HG02870 (cell line): ENCODE measurements around the gene DAD1.

Source experiments
- ATAC-seq: cut with Tn5 transposase; IDR thresholded peaks from one replicate; pipeline ENCODE4 v1.9.1; 2021; ENCODE audit warnings: mild to moderate bottlenecking, moderate library complexity; ENCODE audit not compliant: unreplicated experiment

DAD1 gene

DNA sequence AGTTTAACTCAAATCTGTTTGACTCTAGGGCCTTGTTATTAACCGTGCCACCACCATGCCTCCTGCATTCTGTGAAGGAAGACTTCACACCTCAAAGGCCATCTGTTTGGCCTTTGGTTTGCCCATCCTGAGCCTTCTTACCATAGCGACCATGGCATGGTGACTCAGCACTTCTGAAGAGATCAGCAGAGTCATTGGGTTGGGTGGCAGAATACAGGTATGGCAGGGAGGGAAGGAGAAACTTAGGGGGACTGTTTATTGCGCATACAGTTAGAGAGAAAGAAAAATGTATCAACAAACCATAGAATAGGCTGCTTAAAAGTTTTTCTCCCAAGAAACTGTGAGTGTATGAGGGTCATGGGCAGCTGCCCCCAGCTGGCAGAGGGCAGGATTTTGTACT is 49.2 kb downstream of the DAD1 start:
- no peak for ATAC-seq

DNA sequence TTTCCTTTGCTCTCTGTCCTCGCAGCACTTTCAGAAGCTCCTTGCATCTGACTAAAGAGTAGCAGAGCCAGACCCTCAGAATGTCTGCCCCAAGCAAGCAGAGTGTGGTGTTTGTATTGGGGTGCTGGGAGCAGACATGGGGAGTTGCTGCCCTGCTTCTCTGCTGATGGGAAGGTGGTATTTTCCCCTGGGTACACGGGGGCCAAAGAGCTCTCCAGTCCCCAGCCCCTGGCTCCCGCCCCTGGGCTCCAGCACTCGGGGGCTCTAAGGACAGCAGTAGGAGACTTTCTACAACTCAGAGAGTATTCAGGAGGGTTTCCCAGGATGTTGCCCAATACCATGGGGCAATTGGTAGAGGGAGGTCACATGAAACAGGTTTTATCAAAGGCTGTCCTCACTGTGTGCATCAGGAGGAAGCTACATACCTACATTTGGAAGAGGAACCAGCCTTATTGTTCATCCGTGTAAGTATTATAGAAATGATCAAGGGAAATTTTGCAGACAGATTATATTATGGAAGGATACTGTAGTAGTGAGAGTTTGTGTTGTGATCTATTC is 50.3 kb downstream of the DAD1 start:
- no peak for ATAC-seq

DNA sequence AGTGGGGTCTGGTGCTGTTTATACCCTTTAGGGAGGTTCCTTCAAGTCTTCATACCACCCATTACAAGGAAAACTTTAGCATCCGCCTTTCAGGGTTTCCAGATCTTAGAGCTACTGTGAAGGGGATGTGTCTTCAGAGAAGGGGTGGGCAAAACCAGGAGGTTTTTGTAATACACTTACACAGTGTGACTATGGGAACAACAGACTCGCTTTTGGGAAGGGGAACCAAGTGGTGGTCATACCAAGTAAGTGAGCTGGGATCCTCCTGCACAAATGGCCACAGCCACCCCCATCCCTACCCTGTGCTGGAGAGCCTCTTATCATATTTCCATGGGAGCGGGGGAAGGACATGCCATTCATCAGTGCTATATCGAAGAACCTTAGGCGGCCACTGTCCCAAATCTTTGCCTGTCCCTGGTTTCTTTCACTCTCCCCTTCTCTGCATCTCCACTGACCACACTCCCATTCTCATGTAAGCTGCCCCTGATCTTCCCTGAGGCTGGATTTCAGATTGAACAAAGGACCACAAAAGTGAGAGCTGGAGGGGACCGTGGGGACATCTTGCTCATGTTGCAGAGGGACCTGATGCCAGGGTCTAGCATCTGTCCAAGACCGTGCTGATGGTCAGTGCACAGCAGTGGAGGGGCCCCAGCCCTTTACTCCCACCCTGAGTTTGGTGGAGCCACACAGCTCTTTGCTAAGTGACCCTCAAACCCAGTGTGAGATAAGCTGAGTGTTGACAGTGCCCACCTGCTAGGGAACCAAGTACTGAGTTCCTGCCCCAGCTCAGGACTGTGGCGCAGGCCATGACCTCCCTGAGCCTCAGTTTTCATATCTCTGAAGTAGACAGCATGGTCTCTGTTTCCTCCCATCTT is 51.4 kb downstream of the DAD1 start:
- no peak for ATAC-seq

DNA sequence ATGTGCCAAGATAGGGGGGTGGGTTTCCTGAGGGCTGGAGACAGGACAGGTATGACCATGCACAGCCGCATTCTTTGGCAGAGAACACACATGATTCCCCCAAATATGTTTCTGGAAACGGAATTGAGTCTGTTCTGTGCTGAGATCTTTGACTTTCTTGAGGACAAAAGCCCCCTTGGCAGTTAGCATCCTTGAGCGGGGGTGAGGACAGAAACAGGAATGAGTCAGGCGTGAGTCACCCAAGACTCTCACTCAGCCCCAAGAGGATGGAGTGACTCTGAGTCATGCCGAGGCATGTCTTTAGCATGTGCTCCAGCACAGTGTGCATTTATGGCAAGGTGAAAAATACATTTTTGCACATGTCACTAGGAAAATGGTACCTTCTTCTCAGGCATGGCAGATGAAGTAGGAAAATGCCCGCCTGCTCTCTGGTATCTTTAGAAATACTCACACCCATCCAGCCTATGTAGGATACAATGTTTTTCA is 52.1 kb downstream of the DAD1 start:
- ATAC-seq: peak; percentile 90

DNA sequence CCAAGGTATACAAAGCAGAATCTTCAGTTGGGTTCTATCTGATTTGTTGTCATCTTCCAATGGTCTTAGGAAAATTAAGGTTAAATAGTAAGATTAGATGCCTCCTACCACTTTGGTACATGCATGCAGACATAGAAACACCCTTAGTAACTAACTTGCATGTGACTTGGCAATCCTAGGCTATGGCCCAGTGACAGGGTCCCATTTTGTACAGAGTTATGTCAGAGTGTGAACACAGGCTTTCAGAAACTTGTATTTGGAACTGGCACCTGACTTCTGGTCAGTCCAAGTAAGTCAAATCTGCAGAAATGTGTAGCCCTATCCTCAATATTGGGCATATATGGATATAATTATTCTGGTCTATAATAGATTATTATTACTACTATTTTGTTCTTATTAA is 53.1 kb downstream of the DAD1 start:
- no peak for ATAC-seq

DNA sequence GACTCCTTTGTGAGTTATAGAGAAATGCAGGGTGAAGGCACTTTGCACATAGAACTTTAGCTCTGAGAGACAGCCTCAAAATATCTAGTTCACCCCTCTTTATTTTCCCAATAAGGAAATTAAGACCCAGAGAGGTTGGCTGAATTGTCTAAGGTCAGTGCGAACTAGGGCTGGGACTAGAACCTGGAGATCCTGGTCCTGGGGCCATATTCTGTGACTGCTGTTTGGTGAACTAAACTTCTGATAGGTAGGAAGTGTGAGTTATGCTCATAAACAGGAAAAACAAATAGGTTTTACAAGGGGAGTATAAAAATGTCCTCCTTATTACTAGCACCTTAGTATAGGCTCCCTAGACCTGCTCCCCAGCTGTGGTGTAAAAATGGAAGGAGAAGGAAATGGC is 53.9 kb downstream of the DAD1 start:
- no peak for ATAC-seq

DNA sequence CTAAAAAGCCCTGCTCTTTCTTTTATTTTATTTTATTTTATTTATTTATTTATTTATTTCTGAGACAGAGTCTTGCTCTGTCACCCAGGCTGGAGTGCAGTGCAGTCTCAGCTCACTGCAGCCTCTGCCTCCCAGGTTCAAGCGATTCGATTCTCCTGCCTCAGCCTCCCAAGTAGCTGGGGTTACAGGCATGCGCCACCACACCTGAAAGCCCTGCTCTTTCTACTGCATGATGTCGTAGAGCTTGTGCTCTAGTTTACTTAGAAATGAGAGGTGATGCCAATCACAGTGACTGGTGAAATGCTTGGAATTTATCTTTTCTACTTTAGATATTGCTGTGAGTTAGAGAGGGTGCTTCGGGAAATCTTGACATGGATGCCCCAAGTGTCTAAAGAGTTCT is 54.5 kb downstream of the DAD1 start:
- no peak for ATAC-seq

DNA sequence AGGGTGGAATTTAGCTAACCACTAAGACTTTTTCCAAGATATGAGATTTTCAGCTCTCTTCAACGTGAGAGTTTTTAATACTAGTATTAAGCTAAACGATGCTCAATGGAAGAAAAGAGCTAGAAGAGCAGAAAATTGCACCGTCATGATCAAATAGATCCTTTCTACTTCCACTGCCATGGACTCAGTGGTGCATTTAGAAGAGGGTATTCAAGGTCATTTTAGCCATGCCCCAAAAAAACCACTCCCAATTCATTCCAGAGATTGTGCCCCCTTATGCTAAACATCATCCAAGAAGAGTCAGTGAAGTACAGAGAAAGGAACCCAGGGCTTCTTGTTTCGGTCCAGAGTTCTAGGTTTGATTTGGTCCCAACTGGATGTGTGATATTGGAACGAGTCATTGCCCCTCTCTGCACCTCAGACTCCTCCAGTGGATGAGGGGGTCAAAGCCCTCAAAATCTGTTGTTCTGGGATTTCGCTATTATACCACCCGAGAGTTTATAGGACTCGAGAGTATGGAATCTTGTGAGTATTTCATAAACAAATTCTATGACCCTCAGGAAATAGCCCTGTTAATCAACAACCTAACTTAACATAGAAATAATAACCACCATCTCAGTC is 55.2 kb downstream of the DAD1 start:
- no peak for ATAC-seq

GRCh38 chr14:22533057-22533704 is 55.8 kb downstream of the DAD1 start:
- ATAC-seq: no peak

DNA sequence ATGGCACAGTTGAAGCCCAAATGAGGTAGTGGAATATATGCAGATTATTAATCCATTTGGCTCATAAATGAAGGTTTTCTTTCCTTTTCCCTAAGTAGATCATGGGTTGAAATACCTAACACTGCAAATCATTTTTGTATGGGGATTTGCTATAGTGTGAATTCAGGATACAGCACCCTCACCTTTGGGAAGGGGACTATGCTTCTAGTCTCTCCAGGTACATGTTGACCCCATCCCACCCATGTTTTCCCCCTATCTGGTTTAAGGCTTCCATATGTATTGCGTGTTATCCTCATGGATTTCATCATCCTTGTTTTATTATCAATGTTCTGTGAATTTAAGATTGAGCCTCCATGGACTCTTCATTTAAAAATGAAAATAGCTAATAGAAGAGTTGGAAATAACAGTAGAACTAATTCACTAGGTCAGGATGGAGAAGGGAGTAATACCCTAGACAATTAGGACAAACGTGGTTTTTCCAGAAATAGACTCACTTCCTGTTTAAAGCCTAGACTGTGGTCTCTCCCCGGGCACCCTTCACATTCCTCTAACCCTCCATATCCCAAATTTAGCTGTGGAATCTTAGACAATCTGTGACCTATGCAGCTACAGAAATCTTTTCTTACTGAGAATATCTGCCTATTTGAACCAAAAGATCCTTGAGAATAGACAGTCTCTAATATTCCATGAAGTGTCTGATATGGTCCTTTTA is 56.5 kb downstream of the DAD1 start:
- ATAC-seq: no peak

DNA sequence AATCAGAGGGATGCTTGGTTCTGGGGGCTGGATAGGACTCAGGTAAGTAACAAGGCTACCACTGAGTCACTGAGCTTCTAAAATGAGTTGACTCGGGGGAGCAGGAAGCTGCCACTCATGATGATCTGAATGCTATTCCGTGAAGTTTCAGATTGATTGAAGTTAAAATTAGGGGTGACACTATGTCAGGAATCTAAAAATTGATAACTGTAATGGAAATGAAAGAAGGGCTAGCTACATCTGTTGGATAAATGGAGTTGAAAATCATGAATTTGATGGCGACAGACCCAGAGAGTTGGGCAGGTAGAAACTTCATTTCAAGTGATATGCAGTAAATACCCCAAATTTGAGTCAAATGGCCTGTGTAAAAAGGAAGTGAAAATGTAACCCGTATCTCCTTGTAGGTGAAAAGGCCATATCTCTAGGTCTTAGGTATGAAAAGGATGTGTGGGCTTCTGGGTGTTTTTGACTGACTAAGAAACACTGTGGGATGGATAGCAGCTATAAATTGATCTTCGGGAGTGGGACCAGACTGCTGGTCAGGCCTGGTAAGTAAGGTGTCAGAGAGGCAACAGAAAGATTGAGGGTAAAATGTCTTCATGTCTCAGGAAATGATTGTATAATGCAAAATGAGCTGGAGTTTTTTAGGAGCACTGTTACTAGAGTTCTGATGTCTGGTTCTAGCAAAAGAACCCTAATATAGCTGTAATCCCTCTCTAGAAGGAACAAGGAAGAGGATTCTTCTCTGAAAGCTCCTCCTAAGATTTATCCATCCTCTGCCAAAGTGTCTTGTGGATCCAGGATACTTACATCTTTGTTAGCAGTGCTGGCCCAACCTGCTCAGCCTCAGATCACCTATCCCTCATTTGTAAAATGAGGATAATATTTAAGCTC is 57.3 kb downstream of the DAD1 start:
- peak; percentile 74 for ATAC-seq

- no peak for ATAC-seq
Measured at GRCh38 chr14:22530127-22530526, 58.9 kb downstream of the DAD1 start.

DNA sequence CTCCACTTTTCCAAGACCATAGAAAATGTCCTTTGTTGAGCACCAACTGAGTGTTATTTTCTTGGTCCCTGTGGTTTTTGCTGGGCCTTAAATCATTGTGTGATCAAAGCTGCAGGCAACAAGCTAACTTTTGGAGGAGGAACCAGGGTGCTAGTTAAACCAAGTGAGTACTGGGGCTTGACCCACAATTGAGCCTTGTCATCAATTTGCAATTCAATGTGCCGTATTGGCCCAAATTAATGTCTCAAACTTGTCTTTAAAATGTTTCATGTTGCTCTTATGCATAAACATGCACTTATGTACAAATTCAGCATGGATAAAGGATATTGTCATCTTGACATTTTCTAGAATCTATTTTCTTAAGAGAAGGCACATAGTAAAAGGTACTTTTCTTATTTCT is 62.3 kb downstream of the DAD1 start:
- no peak for ATAC-seq

- ATAC-seq: no peak
Measured at GRCh38 chr14:22526218-22526617, 62.8 kb downstream of the DAD1 start.

GRCh38 chr14:22524784-22525161 is 64.3 kb downstream of the DAD1 start:
- no peak for ATAC-seq

- ATAC-seq: no peak
Measured at GRCh38 chr14:22524115-22524783, 64.8 kb downstream of the DAD1 start.

DNA sequence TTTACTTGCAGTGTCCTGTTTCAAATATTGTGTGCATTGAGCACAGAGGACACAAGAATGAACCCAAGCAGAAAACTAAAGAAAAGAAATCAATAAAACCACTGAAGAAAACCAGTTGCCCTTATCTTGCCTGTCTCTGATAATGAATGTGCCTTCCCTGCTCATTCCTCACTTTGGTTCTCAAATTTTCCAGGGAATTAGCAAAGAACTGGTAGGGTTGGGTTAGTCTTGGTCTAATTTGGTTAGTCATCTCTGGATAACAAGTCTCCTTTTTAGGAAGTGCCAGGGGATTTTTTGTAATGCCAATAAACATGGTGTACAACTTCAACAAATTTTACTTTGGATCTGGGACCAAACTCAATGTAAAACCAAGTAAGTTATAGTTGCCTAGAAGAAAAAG is 65.7 kb downstream of the DAD1 start:
- no peak for ATAC-seq

DNA sequence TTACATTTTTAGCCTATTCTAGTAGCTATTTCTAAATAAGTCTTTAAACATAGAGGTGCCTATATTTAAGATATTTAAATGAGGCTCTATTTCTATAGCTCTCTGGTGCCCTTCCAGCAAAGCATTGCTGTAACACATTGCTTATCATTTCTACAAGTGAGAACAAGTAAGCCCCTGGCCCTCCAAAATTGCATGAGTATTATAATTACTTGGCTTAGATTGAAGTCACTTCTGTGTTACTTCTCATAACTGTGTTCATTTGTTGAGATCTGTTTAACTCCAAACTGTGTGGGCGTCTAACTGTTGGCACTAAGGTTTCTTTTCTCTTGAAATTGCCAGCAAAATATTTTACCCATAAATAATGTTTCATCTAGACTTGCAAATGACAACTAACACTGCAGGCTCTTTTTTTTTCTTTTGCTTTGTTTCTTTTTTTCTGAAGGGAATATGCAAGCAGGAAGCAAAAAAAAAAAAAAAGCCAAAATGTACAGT is 66.5 kb downstream of the DAD1 start:
- no peak for ATAC-seq
